GM12892 (cell line): ENCODE measurements around the gene AP1G1.

Experiments used
- POLR2A ChIP-seq: IDR thresholded peaks from 2 replicates; pipeline ENCODE4 v1.6.1; 2011; ENCODE audit warnings: low read depth, low read length, control low read depth
- POLR2AphosphoS5 ChIP-seq: IDR thresholded peaks from 2 replicates; pipeline ENCODE4 v1.6.1; 2011; ENCODE audit warnings: low read depth, low read length, control low read depth

DNA sequence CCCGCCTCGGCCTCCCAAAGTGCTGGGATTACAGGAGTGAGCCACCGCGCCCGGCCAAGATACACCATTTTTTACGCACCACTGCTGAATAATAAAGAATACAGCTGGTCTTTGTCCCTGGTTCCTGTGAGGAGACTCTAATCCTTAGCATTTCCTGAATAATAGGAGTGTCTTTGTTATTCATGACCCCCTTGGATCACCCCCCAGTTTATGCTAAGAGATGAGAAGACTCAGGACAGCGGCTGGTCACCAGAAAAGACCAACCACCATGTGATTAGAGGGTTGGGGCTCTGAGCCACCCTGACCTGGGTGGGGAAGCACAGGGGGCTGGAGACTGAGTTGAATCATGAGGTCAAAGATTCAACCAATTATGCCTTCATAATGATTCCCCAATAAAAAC lies 101.4 kb downstream of the AP1G1 start:
- TF ChIP-seq POLR2A (no peak), POLR2AphosphoS5 (no peak)
